Caco-2 (cell line): Measurements from ENCODE around the gene CFAP58. TPM values are rescaled to one million over a fixed set of nuclear protein-coding genes. Genes with fewer than 3 reads are reported as not detected.
"Not testable (repeated sequence)": the region's sequence is repeated elsewhere in the genome, so short reads cannot be mapped to it uniquely, and the experiment has no call there.

Source experiments
- BruUV-seq: library from RNA; stranded (reverse); fragments of 400-500 nt; replicated peaks from 2 replicates; lab custom pipeline; 2021; lab: Mats Ljungman, UMichigan
- CTCF ChIA-PET: fragments of 300-600 bp; sonication (Branson Sonifier 250); formaldehyde crosslinking; loops from one replicate; lab custom pipeline; 2022; ENCODE audit warnings: antibody characterized with exemption; lab: Charles Lee
- POLR2A ChIA-PET: fragments of 300-600 bp; sonication (Branson Sonifier 250); formaldehyde crosslinking; loops from one replicate; lab custom pipeline; 2022; ENCODE audit warnings: antibody characterized with exemption; lab: Charles Lee
- DNase-seq, 2 experiments: peaks; one replicate each; pipeline versions ENCODE4 v3.0.0 to v3.0.0-alpha.2; 2020 to 2022
- H3K27me3 ChIP-seq: replicated peaks from 2 replicates; pipeline ENCODE4 v1.6.0; 2011; ENCODE audit warnings: low read length; ENCODE audit not compliant: control insufficient read depth, insufficient read depth
- H3K36me3 ChIP-seq: 2 replicates; pipeline ENCODE4 v1.5.1; 2011; ENCODE audit warnings: low read length; ENCODE audit not compliant: control insufficient read depth, insufficient read depth
- H3K4me1 ChIP-seq: fragments of 250-450 bp; sonication (Bioruptor Pico); 2 replicates; pipeline ENCODE4 v1.5.1; 2020; ENCODE audit warnings: mild to moderate bottlenecking
- H3K4me3 ChIP-seq: 2 replicates; pipeline ENCODE4 v1.5.1; 2011; ENCODE audit warnings: low read depth, mild to moderate bottlenecking, control low read depth, low read length
- H3K9me3 ChIP-seq: fragments of 250-450 bp; sonication (Bioruptor Pico); 2 replicates; pipeline ENCODE4 v1.5.1; 2020; ENCODE audit warnings: mild to moderate bottlenecking, moderate library complexity
- H3K27ac Mint-ChIP-seq: one replicate; pipeline ENCODE4 v1.8.0; 2022; ENCODE audit warnings: mixed read lengths; ENCODE audit not compliant: unreplicated experiment
- H3K27me3 Mint-ChIP-seq: one replicate; pipeline ENCODE4 v1.8.0; 2022; ENCODE audit warnings: mixed read lengths; ENCODE audit not compliant: insufficient read depth, unreplicated experiment
- H3K36me3 Mint-ChIP-seq: one replicate; pipeline ENCODE4 v1.8.0; 2022; ENCODE audit warnings: mild to moderate bottlenecking, mixed read lengths; ENCODE audit not compliant: insufficient read depth, unreplicated experiment
- H3K4me1 Mint-ChIP-seq: one replicate; pipeline ENCODE4 v1.8.0; 2022; ENCODE audit warnings: low read depth, mixed read lengths; ENCODE audit not compliant: unreplicated experiment
- H3K4me3 Mint-ChIP-seq: one replicate; pipeline ENCODE4 v1.8.0; 2022; ENCODE audit warnings: mild to moderate bottlenecking, moderate library complexity, mixed read lengths; ENCODE audit not compliant: unreplicated experiment
- H3K9me3 Mint-ChIP-seq: one replicate; pipeline ENCODE4 v1.8.0; 2022; ENCODE audit warnings: mixed read lengths; ENCODE audit not compliant: unreplicated experiment
- CTCF ChIP-seq, 2 experiments: fragments of 200-600 bp in 1 of 2; IDR thresholded peaks; 1 replicate in 1 of 2; 2 replicates in 1 of 2; pipeline versions ENCODE4 v1.5.1 to v1.8.0; 2011 to 2022; ENCODE audit warnings: antibody characterized with exemption in 1 of 2, control low read depth in 1 of 2, inconsistent platforms in 1 of 2, low read depth in 1 of 2, low read length in 1 of 2, mild to moderate bottlenecking in 1 of 2, moderate library complexity in 1 of 2; ENCODE audit not compliant: insufficient read depth in 1 of 2, severe bottlenecking in 1 of 2, unreplicated experiment in 1 of 2
- intact Hi-C: fragments of 100-400 bp; cut with micrococcal nuclease; formaldehyde crosslinking; loops from one replicate; pipeline ENCODE4 v1.10.0; 2022; ENCODE audit not compliant: unreplicated experiment
- total RNA-seq: library from RNA; stranded (reverse); gene quantifications from 2 replicates; pipeline ENCODE4 v1.2.3, GENCODE V29; 2022

The CFAP58 gene
- total RNA-seq, 1 experiment from 2014 or later = not detected

- BruUV-seq = no TSS peak
- intact Hi-C loops = no loop called here
- Mint-ChIP-seq H3K27ac (no peak overlapping the region), H3K4me3 (no peak overlapping the region), H3K36me3 (no peaks in the 10 kb centered on the region), H3K4me1 (no peaks in the 10 kb centered on the region), H3K27me3 (peaks cover 3% of the 10 kb centered on the region), H3K9me3 (no peaks in the 10 kb centered on the region)
- no peak for TF ChIP-seq CTCF (IDR thresholded peaks at IDR 0.05; ENCODE audit: insufficient read depth in 1 of 2, low read depth in 1 of 2, low read length in 1 of 2, severe bottlenecking in 1 of 2, unreplicated experiment in 1 of 2)
- CTCF ChIA-PET = interaction anchor here (0.6 kb wide), 2 partner anchors 122 to 166 kb away, joined by 3 read pairs; no protein-coding TSS in a partner anchor
- H3K4me1 ChIP-seq = no peaks in the 10 kb centered on the region
- H3K4me3 ChIP-seq = no peak overlapping the region
- H3K9me3 ChIP-seq = no peaks in the 10 kb centered on the region
- POLR2A ChIA-PET = no interaction called here
- no peaks in the 10 kb centered on the region for H3K36me3 ChIP-seq
- DNase-seq = no peak
- H3K27me3 ChIP-seq = no peaks in the 10 kb centered on the region
Observed at GRCh38 chr10:104456802-104457542, 103.3 kb downstream of the CFAP58 start.

- H3K27ac Mint-ChIP-seq = no peak overlapping the region
- H3K36me3 ChIP-seq = no peaks in the 10 kb centered on the region
- H3K4me3 Mint-ChIP-seq = no peak overlapping the region
- no peaks in the 10 kb centered on the region for H3K4me1 Mint-ChIP-seq
- ChIA-PET CTCF (no interaction called here), POLR2A (no interaction called here)
- no peaks in the 10 kb centered on the region for H3K9me3 ChIP-seq
- no peaks in the 10 kb centered on the region for H3K36me3 Mint-ChIP-seq
- no peak for DNase-seq
- H3K4me1 ChIP-seq = no peaks in the 10 kb centered on the region
- no peak for TF ChIP-seq CTCF (IDR thresholded peaks at IDR 0.05; ENCODE audit: insufficient read depth in 1 of 2, low read depth in 1 of 2, low read length in 1 of 2, severe bottlenecking in 1 of 2, unreplicated experiment in 1 of 2)
- H3K9me3 Mint-ChIP-seq = no peaks in the 10 kb centered on the region
- no peaks in the 10 kb centered on the region for H3K27me3 ChIP-seq
- intact Hi-C loops = no loop called here
- BruUV-seq = no TSS peak
- peaks cover 3% of the 10 kb centered on the region for H3K27me3 Mint-ChIP-seq
- H3K4me3 ChIP-seq = no peak overlapping the region
Observed at GRCh38 chr10:104457543-104457828, 103.9 kb downstream of the CFAP58 start.

- H3K4me3 Mint-ChIP-seq, CTCF ChIA-PET, H3K36me3 Mint-ChIP-seq, BruUV-seq, DNase-seq, intact Hi-C loops, H3K4me3 ChIP-seq, H3K27me3 Mint-ChIP-seq, H3K4me1 Mint-ChIP-seq, H3K27me3 ChIP-seq, H3K4me1 ChIP-seq, H3K36me3 ChIP-seq, POLR2A ChIA-PET, H3K9me3 ChIP-seq, H3K27ac Mint-ChIP-seq: not testable (repeated sequence)
- H3K9me3 Mint-ChIP-seq = peaks cover 11% of the 10 kb centered on the region
Observed at GRCh38 chr10:104465575-104465974, 111.9 kb downstream of the CFAP58 start.

- H3K4me3 Mint-ChIP-seq, H3K27me3 Mint-ChIP-seq, H3K9me3 ChIP-seq, intact Hi-C loops, DNase-seq, H3K4me1 ChIP-seq, H3K36me3 ChIP-seq, CTCF ChIA-PET, H3K9me3 Mint-ChIP-seq, H3K27ac Mint-ChIP-seq, H3K27me3 ChIP-seq, H3K36me3 Mint-ChIP-seq, BruUV-seq, POLR2A ChIA-PET, H3K4me1 Mint-ChIP-seq, H3K4me3 ChIP-seq: not testable (repeated sequence)
Observed at GRCh38 chr10:104468818-104469217, 115.2 kb downstream of the CFAP58 start.
